ENCODE measurements around the gene MARK1.

GRCh38 chr1:220604926-220605325 lies 77.0 kb downstream of the MARK1 start:
- no peak for TF ChIP-seq POLR2A (IDR thresholded peaks at IDR 0.05)
- TF ChIP-seq, protein P1, sequence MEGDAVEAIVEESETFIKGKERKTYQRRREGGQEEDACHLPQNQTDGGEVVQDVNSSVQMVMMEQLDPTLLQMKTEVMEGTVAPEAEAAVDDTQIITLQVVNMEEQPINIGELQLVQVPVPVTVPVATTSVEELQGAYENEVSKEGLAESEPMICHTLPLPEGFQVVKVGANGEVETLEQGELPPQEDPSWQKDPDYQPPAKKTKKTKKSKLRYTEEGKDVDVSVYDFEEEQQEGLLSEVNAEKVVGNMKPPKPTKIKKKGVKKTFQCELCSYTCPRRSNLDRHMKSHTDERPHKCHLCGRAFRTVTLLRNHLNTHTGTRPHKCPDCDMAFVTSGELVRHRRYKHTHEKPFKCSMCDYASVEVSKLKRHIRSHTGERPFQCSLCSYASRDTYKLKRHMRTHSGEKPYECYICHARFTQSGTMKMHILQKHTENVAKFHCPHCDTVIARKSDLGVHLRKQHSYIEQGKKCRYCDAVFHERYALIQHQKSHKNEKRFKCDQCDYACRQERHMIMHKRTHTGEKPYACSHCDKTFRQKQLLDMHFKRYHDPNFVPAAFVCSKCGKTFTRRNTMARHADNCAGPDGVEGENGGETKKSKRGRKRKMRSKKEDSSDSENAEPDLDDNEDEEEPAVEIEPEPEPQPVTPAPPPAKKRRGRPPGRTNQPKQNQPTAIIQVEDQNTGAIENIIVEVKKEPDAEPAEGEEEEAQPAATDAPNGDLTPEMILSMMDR (IDR thresholded peaks at IDR 0.05), result no peak
